Psoas muscle (tissue), 8 donors: Measurements from ENCODE around the gene ANO7. TPM values are rescaled to one million over a fixed set of nuclear protein-coding genes. Genes with fewer than 3 reads are reported as not detected.
A peak's percentile ranks its signal among the peaks of the same experiment; 100 is the strongest.

Experiments
- ATAC-seq, 4 donors: fragments of 200-7000 bp; cut with Tn5 transposase; one replicate each; pipeline ENCODE4 v1.9.1; 2020; ENCODE audit warnings: moderate library complexity in 3 of 4, mild to moderate bottlenecking in 2 of 4
- DNase-seq, 2 donors: peaks; one replicate each; pipeline ENCODE4 v3.0.0-alpha.2; 2020
- H3K27ac ChIP-seq: fragments of 200-600 bp; one replicate; pipeline ENCODE4 v1.8.0; 2022
- H3K27me3 ChIP-seq, 3 donors: fragments of 200-600 bp in 1 of 3; one replicate each; pipeline versions ENCODE4 v1.6.1 to v1.8.0; 2013 to 2022; ENCODE audit warnings: low read length in 2 of 3, mild to moderate bottlenecking in 2 of 3, moderate library complexity in 1 of 3; ENCODE audit not compliant: insufficient read depth in 3 of 3
- H3K36me3 ChIP-seq, 2 donors: fragments of 200-600 bp in 1 of 2; one replicate each; pipeline versions ENCODE4 v1.6.1 to v1.8.0; 2013 to 2022; ENCODE audit warnings: low read depth in 1 of 2, mild to moderate bottlenecking in 1 of 2, moderate library complexity in 1 of 2; ENCODE audit not compliant: insufficient read depth in 1 of 2
- H3K4me1 ChIP-seq: fragments of 200-600 bp; one replicate; pipeline ENCODE4 v1.8.0; 2022
- H3K4me3 ChIP-seq: fragments of 200-600 bp; one replicate; pipeline ENCODE4 v1.8.0; 2022; ENCODE audit warnings: mild to moderate bottlenecking
- H3K9me3 ChIP-seq: fragments of 200-600 bp; one replicate; pipeline ENCODE4 v1.8.0; 2022
- WGBS, 3 donors: extraction: QIAGEN DNeasy Blood & Tissue Kit; methylation state at CpG; one replicate each; pipeline versions ENCODE4 v1.1.6 to v1.1.7; 2013; 5-methylcytosine and 5-hydroxymethylcytosine counted together
- intact Hi-C, 2 donors: fragments of 100-400 bp; cut with DNase I; formaldehyde crosslinking; loops; one replicate each; pipeline versions ENCODE4 v1.11.0 to v1.14.2; 2022
- polyA plus RNA-seq, 3 donors: library from polyadenylated mRNA; stranded (reverse); fragments of 200-250 nt; gene quantifications; one replicate each; pipeline ENCODE4 v1.2.3, GENCODE V29; 2013
- total RNA-seq, 4 donors: library from RNA; stranded (reverse); fragmentation: NEBNext Ultra II Directional in 2 of 4; extraction: Animal tissue kit (Norgen Biotek cat#: 25700) in 2 of 4; gene quantifications; one replicate each; pipeline versions ENCODE4 v1.2.1 to v1.2.4, GENCODE V29; 2021 to 2023
- TF ChIP-seq, protein P1 (sequence below): fragments of 200-600 bp; IDR thresholded peaks from one replicate; pipeline ENCODE4 v1.8.0; 2022; ENCODE audit warnings: antibody characterized with exemption
- donor health status: healthy with polysubstance abuse.
- donor health status: DM: no; HTN: no; CAD: no; lungs with moderate emphysema.
- donor health status: Bipolar disorder and iron deficiency.
- donor health status: healthy.
- donor health status: DM: yes; HTN: yes; CAD: no.
- donor health status: DM: no; HTN: no; CAD: no.
- donor health status: DM: no; HTN: no; CAD: no.
- donor health status: DM: yes; HTN: yes; CAD: no.

The ANO7 gene
- total and polyA plus RNA-seq, 7 donors, result 0.22 to 1.8 (median 0.47) TPM

DNA sequence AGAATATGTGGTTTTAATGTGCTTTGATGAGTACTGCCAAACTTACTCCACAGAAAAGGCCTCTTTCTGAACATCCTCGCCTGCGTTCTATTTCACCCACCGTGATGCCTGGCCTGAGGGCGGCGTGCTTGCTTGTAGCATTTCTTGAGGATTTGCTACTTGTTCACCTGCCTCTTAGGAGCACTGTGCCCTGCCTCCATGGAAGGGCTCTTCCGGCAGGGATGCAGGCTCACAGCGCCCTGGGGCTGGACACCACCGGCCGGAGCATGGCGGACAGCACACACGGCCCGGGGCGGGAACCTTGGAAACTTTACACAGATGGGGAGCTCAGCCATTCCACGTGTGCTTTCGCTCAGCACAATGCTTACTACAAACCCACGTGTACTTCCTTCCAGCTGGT, 37.1 kb downstream of the ANO7 start:
- peaks cover 5 to 55% of the 10 kb centered on the region in 2 donors for H3K36me3 ChIP-seq

GRCh38 chr2:241225983-241226382, 37.5 kb downstream of the ANO7 start:
- 88 to 94% (median 92%) methylated on average over 16 of the region's 16 CpGs for WGBS, 3 donors
- DNase-seq, result peak; percentile 9 to 11
- H3K4me1 ChIP-seq, result peaks cover 6% of the 10 kb centered on the region

More for the DNA sequence above, 37.1 kb downstream of the ANO7 start:
- H3K9me3 ChIP-seq, result no peaks in the 10 kb centered on the region
- peaks cover 6% of the 10 kb centered on the region for H3K4me1 ChIP-seq
- TF ChIP-seq, protein P1, sequence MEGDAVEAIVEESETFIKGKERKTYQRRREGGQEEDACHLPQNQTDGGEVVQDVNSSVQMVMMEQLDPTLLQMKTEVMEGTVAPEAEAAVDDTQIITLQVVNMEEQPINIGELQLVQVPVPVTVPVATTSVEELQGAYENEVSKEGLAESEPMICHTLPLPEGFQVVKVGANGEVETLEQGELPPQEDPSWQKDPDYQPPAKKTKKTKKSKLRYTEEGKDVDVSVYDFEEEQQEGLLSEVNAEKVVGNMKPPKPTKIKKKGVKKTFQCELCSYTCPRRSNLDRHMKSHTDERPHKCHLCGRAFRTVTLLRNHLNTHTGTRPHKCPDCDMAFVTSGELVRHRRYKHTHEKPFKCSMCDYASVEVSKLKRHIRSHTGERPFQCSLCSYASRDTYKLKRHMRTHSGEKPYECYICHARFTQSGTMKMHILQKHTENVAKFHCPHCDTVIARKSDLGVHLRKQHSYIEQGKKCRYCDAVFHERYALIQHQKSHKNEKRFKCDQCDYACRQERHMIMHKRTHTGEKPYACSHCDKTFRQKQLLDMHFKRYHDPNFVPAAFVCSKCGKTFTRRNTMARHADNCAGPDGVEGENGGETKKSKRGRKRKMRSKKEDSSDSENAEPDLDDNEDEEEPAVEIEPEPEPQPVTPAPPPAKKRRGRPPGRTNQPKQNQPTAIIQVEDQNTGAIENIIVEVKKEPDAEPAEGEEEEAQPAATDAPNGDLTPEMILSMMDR, result no peak
- intact Hi-C loops, result no loop called here
- H3K27ac ChIP-seq, result no peak overlapping the region
- no peak overlapping the region for H3K4me3 ChIP-seq
- WGBS, 3 donors, result 89 to 93% (median 90%) methylated on average over 16 of the region's 16 CpGs
- H3K27me3 ChIP-seq, result no peaks in the 10 kb centered on the region
- ATAC-seq, result no peak
- DNase-seq, result peak; percentile 10 to 22

DNA sequence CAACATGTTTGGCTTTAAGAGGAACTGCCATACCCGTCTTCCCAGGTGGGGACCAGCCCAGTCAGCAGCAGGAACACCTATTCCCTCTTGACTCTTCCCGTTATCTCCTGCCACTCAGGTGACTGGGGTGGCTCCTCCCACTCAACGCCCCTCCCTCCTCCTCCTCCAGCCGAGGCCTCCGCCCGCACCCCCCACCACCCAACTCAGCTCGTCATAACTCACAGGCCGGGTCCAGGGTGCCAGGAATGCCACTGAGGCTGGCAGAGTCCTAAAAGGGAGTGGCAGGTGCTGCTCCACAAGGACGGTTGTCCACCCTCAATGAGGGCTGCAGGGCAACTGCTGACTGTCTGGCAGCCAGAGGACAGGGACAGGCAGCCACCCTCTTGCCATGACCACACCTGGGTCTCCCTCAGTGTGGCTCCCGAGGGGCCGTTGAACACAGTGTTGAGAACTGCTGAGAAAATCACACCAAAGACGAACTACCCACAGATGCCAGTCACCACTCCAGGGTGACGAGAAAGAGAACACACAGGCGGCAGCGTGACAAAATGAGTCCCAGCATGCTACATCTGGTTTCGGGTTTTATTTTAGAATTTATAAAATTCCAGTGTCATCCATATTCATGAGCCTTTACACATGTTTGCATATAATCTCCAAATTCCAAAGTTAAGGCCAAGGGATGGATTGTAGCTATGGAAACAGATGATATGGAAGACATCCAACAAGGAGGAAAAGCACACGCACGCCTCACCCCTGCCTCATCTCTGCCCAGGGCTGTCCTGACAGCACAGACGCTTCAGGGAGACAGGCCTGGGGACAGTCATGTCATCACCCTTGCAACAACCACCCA, 38.5 kb downstream of the ANO7 start:
- no peak for ATAC-seq
- intact Hi-C loops, result no loop called here

More at GRCh38 chr2:241225983-241226382, 37.5 kb downstream of the ANO7 start:
- H3K36me3 ChIP-seq, result peaks cover 5 to 60% of the 10 kb centered on the region in 2 donors
- no peaks in the 10 kb centered on the region for H3K9me3 ChIP-seq
- no peak overlapping the region for H3K4me3 ChIP-seq
- no peak for ATAC-seq
- H3K27me3 ChIP-seq, result no peaks in the 10 kb centered on the region
- intact Hi-C loops, result no loop called here
- H3K27ac ChIP-seq, result no peak overlapping the region
- TF ChIP-seq, protein P1, result no peak

DNA sequence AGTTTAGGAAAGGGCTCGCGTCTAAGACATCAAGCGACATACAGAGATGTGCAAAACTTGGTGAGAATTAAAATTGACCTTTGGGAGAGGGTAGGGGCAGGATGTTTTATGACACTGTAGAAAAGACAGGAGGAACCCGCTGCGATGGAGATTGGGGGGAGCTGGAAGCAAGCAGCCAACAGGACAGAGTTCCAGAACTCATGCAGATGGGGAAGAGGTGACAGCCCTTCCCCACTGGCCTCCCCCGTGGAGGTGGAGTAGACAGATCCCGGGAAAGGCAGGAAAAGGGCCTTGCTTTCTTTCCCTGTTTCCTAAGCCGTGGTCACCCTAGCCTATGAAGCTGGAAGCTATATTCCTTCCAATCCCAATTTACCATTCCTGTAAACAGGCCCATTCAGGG, 39.1 kb downstream of the ANO7 start:
- no peaks in the 10 kb centered on the region for H3K9me3 ChIP-seq
- intact Hi-C loops, result no loop called here
- DNase-seq (peak in 1 of 2 donors; percentile 12), ATAC-seq (no peak)
- no peak overlapping the region for H3K27ac ChIP-seq
- 80 to 85% (median 84%) methylated on average over 8 of the region's 8 CpGs for WGBS, 3 donors
- peaks cover 5 to 76% of the 10 kb centered on the region in 2 donors for H3K36me3 ChIP-seq
- peaks cover 6% of the 10 kb centered on the region for H3K4me1 ChIP-seq
- TF ChIP-seq, protein P1, result no peak
- H3K4me3 ChIP-seq, result no peak overlapping the region
- H3K27me3 ChIP-seq, result no peaks in the 10 kb centered on the region

More for the DNA sequence above, 38.5 kb downstream of the ANO7 start:
- 83 to 85% (median 84%) methylated on average over 19 of the region's 19 CpGs for WGBS, 3 donors
- peak; percentile 8 to 42 for DNase-seq
- H3K36me3 ChIP-seq, result peaks cover 5 to 69% of the 10 kb centered on the region in 2 donors
- H3K9me3 ChIP-seq, result no peaks in the 10 kb centered on the region
- no peak overlapping the region for H3K27ac ChIP-seq
- no peaks in the 10 kb centered on the region for H3K27me3 ChIP-seq
- TF ChIP-seq, protein P1, result no peak
- no peak overlapping the region for H3K4me3 ChIP-seq
- H3K4me1 ChIP-seq, result peaks cover 6% of the 10 kb centered on the region
